Prostate gland (tissue), 2 donors: Measurements from ENCODE around the gene ACER3. TPM values are rescaled to one million over a fixed set of nuclear protein-coding genes. Genes with fewer than 3 reads are reported as not detected.
"Not testable (repeated sequence)": the region's sequence is repeated elsewhere in the genome, so short reads cannot be mapped to it uniquely, and the experiment has no call there.

Source experiments
- DNase-seq: peaks from one replicate; pipeline ENCODE4 v3.0.0-alpha.2; 2019; ENCODE audit warnings: low spot score
- H3K27ac ChIP-seq, 2 donors: fragments of 200-600 bp; sonication (generic); 2 replicates each; pipeline ENCODE4 v1.5.1; 2017 to 2019
- H3K27me3 ChIP-seq: fragments of 200-600 bp; sonication (generic); replicated peaks from 2 replicates; pipeline ENCODE4 v1.5.1; 2019; ENCODE audit not compliant: insufficient read depth
- H3K36me3 ChIP-seq, 2 donors: fragments of 200-600 bp; sonication (generic); 1 replicate in 1 of 2; 2 replicates in 1 of 2; pipeline versions ENCODE4 v1.5.1 to v1.8.1; 2017 to 2019
- H3K4me1 ChIP-seq: fragments of 200-600 bp; sonication (generic); replicated peaks from 2 replicates; pipeline ENCODE4 v1.5.1; 2019
- H3K4me3 ChIP-seq, 2 donors: fragments of 200-600 bp; sonication (generic); 2 replicates each; pipeline ENCODE4 v1.5.1; 2017 to 2019
- H3K9me3 ChIP-seq: fragments of 200-600 bp; sonication (generic); 2 replicates; pipeline ENCODE4 v1.5.1; 2017
- POLR2A ChIP-seq: fragments of 450-650 bp; IDR thresholded peaks from one replicate; pipeline ENCODE4 v1.6.1; 2016; ENCODE audit warnings: antibody characterized with exemption, mild to moderate bottlenecking
- POLR2AphosphoS5 ChIP-seq: sonication (generic); formaldehyde crosslinking; IDR thresholded peaks from one replicate; pipeline ENCODE4 v1.6.1; 2017; ENCODE audit warnings: antibody characterized with exemption
- WGBS: methylation state at CpG from one replicate; pipeline ENCODE4 v1.1.5; 2018; 5-methylcytosine and 5-hydroxymethylcytosine counted together
- intact Hi-C: fragments of 100-400 bp; cut with DNase I; formaldehyde crosslinking; loops from one replicate; pipeline ENCODE4 v1.14.2; 2022
- total RNA-seq, 2 donors: library from RNA; depleted of rRNA; stranded (reverse); fragments of >200 nt; gene quantifications; one replicate each; pipeline ENCODE4 v1.1.0, GENCODE V29; 2016
- TF ChIP-seq, protein P1 (sequence below), 4 experiments: fragments of 200-600 bp in 2 of 4; fragments of 450-650 bp in 2 of 4; sonication (generic) in 2 of 4; IDR thresholded peaks; 1 replicate in 3 of 4; 2 replicates in 1 of 4; pipeline ENCODE4 v1.5.1; 2016 to 2019; ENCODE audit warnings: antibody characterized with exemption in 4 of 4, mild to moderate bottlenecking in 2 of 4, moderate library complexity in 2 of 4

The ACER3 gene
- total RNA-seq, 2 donors from 2014 or later: 11.3 to 11.9 TPM

DNA sequence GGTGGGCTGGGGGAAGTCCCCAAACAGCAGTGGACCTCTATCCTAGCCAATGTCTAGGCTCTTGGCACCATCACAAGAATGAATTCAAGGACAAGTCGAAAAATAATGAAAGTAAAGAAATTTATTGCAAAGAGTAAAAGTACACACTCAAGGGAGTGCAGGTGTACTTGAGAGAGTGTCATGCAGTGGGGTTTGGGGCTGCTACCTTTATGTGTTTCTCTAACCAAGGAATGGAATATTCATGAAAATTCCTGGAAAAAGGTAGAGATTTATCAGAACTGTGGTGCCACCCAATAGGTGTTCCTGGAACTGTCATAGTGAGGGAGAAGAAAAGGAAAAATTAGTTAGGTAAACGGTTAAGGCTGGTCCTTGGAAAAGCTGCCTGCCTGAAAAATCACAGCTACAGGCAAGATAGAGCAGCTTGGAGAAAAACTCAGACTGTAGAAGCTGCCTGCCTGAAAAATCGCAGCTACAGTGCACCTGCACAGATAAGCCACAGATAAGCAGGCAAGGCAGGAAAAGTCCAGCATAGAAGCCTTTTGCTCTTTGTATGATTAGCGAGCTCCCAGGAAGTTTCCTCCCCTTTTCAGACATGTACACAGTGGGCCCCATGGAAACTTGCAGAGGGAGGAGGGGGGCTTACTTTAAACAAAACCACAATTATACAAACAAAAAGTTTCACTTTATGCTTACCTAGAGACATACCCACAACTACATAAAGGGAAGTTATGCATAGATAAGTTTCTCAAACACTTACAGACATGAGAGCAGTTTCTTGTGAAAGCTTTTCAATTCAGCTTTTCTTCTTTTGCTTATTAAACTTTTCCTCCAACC is 102.1 kb downstream of the ACER3 start:
- TF ChIP-seq POLR2AphosphoS5: no peak
- TF ChIP-seq POLR2A: no peak
- TF ChIP-seq, protein P1, sequence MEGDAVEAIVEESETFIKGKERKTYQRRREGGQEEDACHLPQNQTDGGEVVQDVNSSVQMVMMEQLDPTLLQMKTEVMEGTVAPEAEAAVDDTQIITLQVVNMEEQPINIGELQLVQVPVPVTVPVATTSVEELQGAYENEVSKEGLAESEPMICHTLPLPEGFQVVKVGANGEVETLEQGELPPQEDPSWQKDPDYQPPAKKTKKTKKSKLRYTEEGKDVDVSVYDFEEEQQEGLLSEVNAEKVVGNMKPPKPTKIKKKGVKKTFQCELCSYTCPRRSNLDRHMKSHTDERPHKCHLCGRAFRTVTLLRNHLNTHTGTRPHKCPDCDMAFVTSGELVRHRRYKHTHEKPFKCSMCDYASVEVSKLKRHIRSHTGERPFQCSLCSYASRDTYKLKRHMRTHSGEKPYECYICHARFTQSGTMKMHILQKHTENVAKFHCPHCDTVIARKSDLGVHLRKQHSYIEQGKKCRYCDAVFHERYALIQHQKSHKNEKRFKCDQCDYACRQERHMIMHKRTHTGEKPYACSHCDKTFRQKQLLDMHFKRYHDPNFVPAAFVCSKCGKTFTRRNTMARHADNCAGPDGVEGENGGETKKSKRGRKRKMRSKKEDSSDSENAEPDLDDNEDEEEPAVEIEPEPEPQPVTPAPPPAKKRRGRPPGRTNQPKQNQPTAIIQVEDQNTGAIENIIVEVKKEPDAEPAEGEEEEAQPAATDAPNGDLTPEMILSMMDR (IDR thresholded peaks at IDR 0.05): no peak
- Histone ChIP-seq H3K4me3 (no peak overlapping the region), H3K27me3 (no peaks in the 10 kb centered on the region), H3K27ac (no peak overlapping the region), H3K4me1 (peaks cover 2% of the 10 kb centered on the region), H3K36me3 (no peaks in the 10 kb centered on the region), H3K9me3 (no peaks in the 10 kb centered on the region)
- no peak for DNase-seq
- intact Hi-C loops: no loop called here
- WGBS: 35% methylated on average over 4 of the region's 4 CpGs

DNA sequence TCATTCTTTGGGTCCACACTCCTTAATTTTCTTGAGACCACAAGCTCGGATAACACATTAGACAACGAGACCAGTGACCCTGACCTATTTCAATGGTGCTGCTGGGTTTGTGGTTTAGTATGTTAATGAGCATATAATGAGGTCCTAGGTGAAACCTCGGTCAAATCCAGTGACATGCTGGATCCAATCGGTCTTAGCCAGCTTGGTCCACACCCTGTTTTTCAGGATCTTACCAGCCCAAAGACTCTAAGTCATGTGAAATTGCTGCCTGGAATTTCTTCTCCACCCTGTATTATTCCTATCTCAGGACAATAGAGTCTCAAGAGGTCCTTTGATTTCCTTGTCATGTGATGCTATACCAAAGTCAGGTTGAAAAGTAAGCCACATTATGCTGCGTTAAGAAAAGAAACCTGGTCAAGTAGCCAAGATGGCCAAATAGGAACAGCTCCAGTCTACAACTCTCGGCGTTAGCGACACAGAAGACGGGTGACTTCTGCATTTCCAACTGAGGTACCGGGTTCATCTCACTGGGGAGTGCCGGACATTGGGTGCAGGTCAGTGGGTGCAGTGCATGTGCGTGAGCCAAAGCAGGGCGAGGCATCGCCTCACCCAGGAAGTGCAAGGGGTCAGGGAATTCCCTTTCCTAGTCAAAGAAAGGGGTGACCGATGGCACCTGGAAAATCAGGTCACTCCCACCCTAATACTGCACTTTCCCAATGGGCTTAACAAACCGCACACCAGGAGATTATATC is 102.9 kb downstream of the ACER3 start:
- H3K27ac ChIP-seq, H3K4me1 ChIP-seq, H3K4me3 ChIP-seq, H3K36me3 ChIP-seq, H3K9me3 ChIP-seq, H3K27me3 ChIP-seq, intact Hi-C loops, DNase-seq: not testable (repeated sequence)
- 86% methylated on average over 16 of the region's 16 CpGs for WGBS

DNA sequence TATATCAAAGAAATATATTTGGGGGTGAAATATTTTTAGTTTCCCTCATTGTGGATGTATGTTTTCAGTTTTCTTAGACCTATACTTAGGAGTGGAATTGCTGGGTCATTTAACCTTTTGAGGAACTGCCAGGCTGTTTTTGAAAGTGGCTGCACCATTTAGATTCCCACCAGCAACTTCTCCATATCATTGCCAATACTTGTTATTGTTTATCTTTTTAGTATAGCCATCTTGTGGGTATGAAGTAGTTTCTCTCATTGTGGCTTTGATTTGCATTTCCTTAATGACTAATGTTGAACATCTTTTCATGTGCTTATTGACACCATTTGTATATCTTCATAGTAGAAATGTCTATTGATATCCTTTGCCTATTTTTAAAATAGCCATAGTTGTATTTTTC is 111.3 kb downstream of the ACER3 start:
- H3K4me3 ChIP-seq: no peak overlapping the region
- no peak overlapping the region for H3K27ac ChIP-seq
- TF ChIP-seq, protein P1 (IDR thresholded peaks at IDR 0.05): no peak
- no peak for TF ChIP-seq POLR2AphosphoS5
- TF ChIP-seq POLR2A: no peak
- DNase-seq: no peak
- H3K4me1 ChIP-seq: no peaks in the 10 kb centered on the region
- H3K9me3 ChIP-seq: no peaks in the 10 kb centered on the region
- H3K36me3 ChIP-seq: no peaks in the 10 kb centered on the region
- intact Hi-C loops: no loop called here
- H3K27me3 ChIP-seq: no peaks in the 10 kb centered on the region

DNA sequence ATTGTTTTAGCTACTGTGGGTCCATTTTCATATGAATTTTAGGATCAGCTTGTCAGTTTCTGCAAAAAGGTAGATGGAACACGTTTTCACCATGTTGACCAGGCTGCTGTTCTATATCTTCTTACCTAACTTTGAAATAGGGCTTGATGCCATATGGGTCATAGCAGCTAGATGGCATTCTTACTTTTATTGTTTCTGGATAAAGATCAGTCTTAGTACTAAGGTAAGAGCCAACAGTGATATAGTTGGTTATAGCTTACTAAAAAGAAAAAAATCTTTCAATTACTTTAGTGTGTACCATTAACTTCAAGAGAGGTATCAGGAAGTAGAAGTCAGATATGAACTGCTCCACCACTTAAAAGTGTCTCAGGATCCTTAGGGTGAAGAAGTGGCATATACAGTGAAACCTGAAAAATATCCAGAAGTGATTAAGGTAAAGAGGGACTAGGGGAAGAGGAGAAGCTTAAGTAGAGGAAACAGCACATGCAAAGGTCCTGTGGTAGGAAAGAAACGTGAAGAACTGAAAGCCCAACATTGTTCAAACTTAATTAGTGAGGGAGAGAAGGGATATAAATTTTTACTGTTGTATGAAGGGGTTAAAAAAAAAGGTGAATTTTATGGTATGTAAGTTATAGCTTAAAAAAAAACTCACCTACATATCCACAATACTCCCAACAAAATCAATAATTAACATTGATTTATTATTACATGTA is 113.6 kb downstream of the ACER3 start:
- Histone ChIP-seq H3K4me3 (no peak overlapping the region), H3K4me1 (peaks cover under 1% of the 10 kb centered on the region), H3K27ac (no peak overlapping the region), H3K9me3 (no peaks in the 10 kb centered on the region), H3K36me3 (no peaks in the 10 kb centered on the region), H3K27me3 (no peaks in the 10 kb centered on the region)
- TF ChIP-seq, protein P1 (IDR thresholded peaks at IDR 0.05): no peak
- no peak for TF ChIP-seq POLR2A
- no peak for TF ChIP-seq POLR2AphosphoS5
- intact Hi-C loops: no loop called here
- WGBS: 81% methylated on average over 2 of the region's 2 CpGs
- no peak for DNase-seq

DNA sequence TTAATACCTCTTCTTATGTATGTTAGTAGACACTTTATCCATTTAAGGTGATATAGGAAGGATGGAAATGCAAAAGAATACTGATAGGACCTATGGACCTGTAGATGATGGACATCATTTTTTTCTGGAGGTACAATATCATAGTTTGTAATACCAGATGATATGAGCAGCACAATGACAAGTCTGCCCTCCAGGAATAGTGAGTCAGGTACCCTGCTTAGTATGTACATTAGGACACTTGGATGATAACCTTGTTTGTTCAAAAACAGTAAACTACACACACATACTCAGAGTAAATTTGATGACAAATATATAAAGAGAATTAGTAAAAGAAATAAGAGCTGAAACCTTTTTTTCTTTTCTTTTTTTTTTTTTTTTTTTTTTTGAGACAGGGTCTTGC is 114.8 kb downstream of the ACER3 start:
- H3K27ac ChIP-seq: no peak overlapping the region
- TF ChIP-seq, protein P1 (IDR thresholded peaks at IDR 0.05): no peak
- TF ChIP-seq POLR2AphosphoS5: no peak
- no peak for TF ChIP-seq POLR2A
- H3K4me3 ChIP-seq: no peak overlapping the region
- no peaks in the 10 kb centered on the region for H3K27me3 ChIP-seq
- H3K9me3 ChIP-seq: no peaks in the 10 kb centered on the region
- intact Hi-C loops: no loop called here
- H3K4me1 ChIP-seq: peaks cover 3% of the 10 kb centered on the region
- H3K36me3 ChIP-seq: no peaks in the 10 kb centered on the region
- no peak for DNase-seq
